OCI-LY1 (cell line): ENCODE data around the gene ZHX3.

Experiments
- CTCF ChIP-seq: fragments of 200-600 bp; sonication (generic), shearing (Covaris generic); IDR thresholded peaks from 2 replicates; pipeline ENCODE4 v1.5.1; 2017; ENCODE audit warnings: mild to moderate bottlenecking, antibody characterized with exemption, low read length, moderate library complexity, mixed read lengths
- EZH2 ChIP-seq: fragments of 200-600 bp; sonication (generic), shearing (Covaris generic); IDR thresholded peaks from 2 replicates; pipeline ENCODE4 v1.8.0; 2017; ENCODE audit warnings: borderline replicate concordance, mixed run types, mild to moderate bottlenecking, antibody characterized with exemption, low read length, moderate library complexity, mixed read lengths

- no peak for TF ChIP-seq EZH2
- TF ChIP-seq CTCF, result no peak
Measured at GRCh38 chr20:41364236-41364855, 46.8 kb upstream of the ZHX3 start.
